H7 (cell line): Measurements from ENCODE around the gene KIF3B. TPM values are rescaled to one million over a fixed set of nuclear protein-coding genes. Genes with fewer than 3 reads are reported as not detected.

Source experiments
- DNase-seq: peaks from one replicate; pipeline ENCODE4 v3.0.0; 2012
- H3K27me3 ChIP-seq: 2 replicates; pipeline ENCODE4 v1.6.0; 2011; ENCODE audit warnings: mild to moderate bottlenecking, low read length; ENCODE audit not compliant: control insufficient read depth, insufficient read depth
- H3K36me3 ChIP-seq: replicated peaks from 2 replicates; pipeline ENCODE4 v1.5.1; 2011; ENCODE audit warnings: low read length; ENCODE audit not compliant: control insufficient read depth, insufficient read depth
- H3K4me3 ChIP-seq: 2 replicates; pipeline ENCODE4 v1.5.1; 2011; ENCODE audit warnings: low read depth, mild to moderate bottlenecking, control low read depth, low read length, moderate library complexity; ENCODE audit not compliant: insufficient read depth
- total RNA-seq: library from RNA; depleted of rRNA; stranded (reverse); fragments of >200 nt; shearing (Covaris generic); gene quantifications from 2 replicates; pipeline ENCODE4 v1.2.3, GENCODE V29; 2014

Gene KIF3B
- total RNA-seq, 1 experiment from 2014 or later = 9.5 TPM

DNA sequence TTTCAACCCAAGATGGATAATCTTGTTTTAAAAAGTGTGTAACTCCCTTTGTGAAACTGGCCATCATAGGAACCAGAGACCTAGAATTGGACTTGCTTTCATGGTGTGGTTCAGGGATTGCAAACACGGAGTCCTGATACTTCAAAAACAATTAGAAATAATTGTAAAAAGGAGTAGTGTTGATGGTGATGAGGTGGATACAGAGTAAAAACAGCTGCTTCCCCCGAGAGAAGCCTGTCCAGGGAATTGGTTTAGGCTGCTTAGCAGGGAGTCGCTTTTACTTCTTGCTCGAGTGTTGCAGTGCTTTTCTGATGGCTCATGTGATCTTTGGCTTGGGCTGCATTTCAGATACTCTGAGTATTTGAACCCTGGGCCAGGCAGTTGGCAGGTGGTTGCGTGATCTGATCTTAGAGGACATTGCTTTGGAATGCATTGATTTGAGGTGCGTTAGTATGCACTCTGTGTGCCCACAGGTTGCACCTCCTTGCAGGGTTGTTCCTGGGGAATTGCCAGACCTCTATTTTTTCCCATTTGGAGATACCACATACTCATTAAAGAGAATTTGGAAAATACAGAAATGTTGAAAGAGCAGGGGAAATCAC lies 19.5 kb downstream of the KIF3B start:
- DNase-seq = no peak
- no peaks in the 10 kb centered on the region for H3K27me3 ChIP-seq
- no peak overlapping the region for H3K4me3 ChIP-seq

GRCh38 chr20:32297439-32297838 lies 20.0 kb downstream of the KIF3B start:
- Histone ChIP-seq H3K4me3 (no peak overlapping the region), H3K27me3 (no peaks in the 10 kb centered on the region), H3K36me3 (no peaks in the 10 kb centered on the region)
- DNase-seq = no peak

More for the DNA sequence above, 19.5 kb downstream of the KIF3B start:
- H3K36me3 ChIP-seq = no peaks in the 10 kb centered on the region

- H3K4me3 ChIP-seq = no peak overlapping the region
- no peaks in the 10 kb centered on the region for H3K36me3 ChIP-seq
- DNase-seq = no peak
- H3K27me3 ChIP-seq = no peaks in the 10 kb centered on the region
Observed at GRCh38 chr20:32300647-32301046, 23.2 kb downstream of the KIF3B start.

DNA sequence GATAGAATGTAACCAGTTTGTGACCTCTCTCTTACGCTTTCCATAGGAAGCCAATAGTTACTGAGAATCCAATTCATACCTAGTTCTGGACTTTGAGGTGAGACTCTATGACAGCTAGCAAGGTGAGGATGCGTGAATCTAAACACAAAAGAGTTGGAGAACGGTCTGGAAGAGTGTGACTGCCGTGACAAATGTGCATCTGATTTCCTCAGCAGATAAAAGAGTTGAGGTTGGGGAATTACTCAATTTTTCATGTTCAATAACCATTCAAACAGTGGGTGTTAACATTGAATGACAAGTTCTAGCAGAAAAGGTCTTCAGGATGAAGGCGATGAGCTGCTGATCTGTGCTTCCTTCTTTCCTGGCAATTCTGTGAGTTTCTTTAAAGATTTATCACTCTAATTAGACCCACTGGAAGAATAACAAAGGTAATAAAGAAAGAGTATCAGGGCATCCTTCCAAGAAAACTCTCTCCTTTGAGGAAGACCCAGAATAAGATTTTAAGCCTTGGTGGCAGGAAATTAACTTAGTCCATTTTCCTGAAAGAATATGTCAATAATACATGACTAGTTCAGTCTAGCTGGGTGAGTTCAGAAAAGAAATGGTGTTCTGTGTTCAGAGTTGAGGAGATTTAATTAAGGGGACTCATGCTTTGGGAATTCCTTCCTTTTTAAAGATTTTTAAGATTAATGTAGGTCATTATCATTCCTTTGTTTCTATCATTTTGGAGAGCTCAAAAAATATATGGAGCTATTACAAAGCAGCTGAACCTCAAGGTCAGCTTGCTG lies 24.5 kb downstream of the KIF3B start:
- DNase-seq = no peak
- no peaks in the 10 kb centered on the region for H3K27me3 ChIP-seq
- H3K36me3 ChIP-seq = no peaks in the 10 kb centered on the region
- H3K4me3 ChIP-seq = no peak overlapping the region

- DNase-seq = no peak
- Histone ChIP-seq H3K36me3 (no peaks in the 10 kb centered on the region), H3K4me3 (no peak overlapping the region), H3K27me3 (no peaks in the 10 kb centered on the region)
Observed at GRCh38 chr20:32302507-32302872, 25.0 kb downstream of the KIF3B start.

DNA sequence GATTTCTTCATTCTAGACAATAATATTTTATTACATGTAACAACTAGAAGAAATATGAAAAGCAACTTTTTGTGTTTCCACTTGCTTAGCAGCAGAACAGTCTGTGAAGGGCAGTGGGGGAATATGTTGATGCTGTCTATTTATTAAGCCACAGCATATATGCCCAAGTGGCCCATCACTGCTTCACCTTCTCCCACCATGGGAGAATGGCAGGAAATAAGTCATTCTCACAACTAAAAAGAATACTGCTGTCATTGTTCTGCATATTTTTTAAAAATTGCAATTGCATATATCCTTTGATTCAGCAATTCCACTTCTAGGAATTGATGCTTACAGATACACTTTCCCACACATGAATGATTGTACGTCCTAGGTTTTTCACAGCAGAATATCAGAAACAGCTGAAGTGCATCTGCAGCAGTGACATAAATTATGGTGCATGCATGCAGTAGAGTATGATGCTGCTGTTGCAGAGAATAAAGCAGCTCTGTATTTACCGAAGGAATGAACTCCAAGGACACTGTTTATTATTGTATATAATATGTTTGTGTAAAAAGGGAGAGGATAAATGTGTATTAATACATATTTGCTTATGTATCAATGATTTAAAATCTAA lies 26.8 kb downstream of the KIF3B start:
- H3K27me3 ChIP-seq = no peaks in the 10 kb centered on the region
- H3K36me3 ChIP-seq = no peaks in the 10 kb centered on the region

DNA sequence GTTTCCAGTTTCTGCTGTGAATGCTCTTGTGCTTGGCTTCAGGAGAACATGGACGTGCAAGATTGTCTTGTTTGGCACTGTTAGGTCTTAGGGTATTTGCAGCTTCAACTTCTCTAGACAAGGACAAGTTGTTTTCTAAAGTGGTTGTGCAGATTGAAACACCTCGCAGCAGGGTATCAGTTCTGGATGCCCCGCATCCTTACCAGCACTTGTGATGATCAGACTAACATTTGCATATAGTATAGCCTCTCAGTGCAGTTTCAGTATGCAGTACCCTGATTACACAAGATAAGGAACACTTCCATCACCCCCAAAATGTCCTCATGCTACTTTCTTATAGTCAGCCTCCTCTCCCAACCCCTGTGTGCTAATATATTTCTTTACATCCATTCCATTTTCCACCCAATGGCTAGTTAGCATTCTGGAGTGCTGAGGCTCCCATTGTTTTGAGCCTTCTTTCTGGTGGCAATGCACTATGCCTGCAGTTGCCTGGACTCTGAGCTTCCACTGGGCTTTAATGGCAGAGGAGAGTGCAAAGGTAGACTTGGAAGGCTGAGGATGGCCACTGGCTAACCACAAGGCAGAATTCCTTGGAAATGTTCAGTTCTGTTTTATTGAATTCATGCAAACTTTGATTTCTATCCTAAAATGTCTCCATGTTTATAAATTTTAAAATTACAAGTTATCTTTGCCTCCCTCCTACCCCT lies 35.4 kb downstream of the KIF3B start:
- H3K27me3 ChIP-seq = no peaks in the 10 kb centered on the region
- no peak overlapping the region for H3K4me3 ChIP-seq
- H3K36me3 ChIP-seq = peaks cover 7% of the 10 kb centered on the region
- no peak for DNase-seq

More for the DNA sequence above, 26.8 kb downstream of the KIF3B start:
- no peak overlapping the region for H3K4me3 ChIP-seq
- no peak for DNase-seq

DNA sequence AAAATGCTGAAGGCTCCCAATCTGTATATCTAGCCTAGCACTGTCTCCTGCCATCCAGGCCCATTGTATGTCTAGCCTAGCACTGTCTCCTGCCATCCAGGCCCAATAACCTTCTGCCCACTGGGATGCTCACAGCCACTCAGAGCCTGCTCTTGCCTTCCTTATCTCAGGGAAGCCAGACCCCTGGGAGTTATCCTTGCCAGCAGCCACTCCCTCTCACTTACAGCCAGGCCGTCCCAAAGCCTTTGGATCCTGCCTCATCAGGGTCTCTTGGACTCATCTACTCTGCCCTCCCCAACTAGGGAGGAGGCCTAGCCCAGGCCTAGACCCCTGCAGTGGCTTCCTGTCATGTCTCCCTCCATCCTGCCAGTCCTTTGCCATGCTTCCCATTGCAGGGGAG lies 37.3 kb downstream of the KIF3B start:
- Histone ChIP-seq H3K4me3 (no peak overlapping the region), H3K36me3 (peaks cover 7% of the 10 kb centered on the region), H3K27me3 (no peaks in the 10 kb centered on the region)
- DNase-seq = no peak

DNA sequence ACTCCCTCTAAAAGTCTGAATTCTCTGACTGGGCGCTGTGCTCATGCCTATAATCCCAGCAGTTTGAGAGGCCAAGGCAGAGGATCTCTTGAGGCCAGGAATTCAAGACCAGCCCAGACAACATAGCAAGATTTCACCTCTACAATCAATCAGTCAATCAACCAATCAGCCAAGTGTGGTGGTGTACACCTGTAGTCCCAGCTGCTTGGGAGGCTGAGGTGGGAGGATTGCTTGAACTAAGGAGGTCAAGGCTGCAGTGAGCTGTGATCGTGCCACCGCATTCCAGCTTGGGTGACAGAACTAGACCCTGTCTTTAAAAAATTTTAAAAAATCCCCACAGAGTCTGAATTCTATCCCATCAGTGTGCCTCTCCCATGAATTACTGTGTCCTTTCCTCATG lies 37.9 kb downstream of the KIF3B start:
- no peak overlapping the region for H3K4me3 ChIP-seq
- peaks cover 7% of the 10 kb centered on the region for H3K36me3 ChIP-seq
- no peak for DNase-seq
- H3K27me3 ChIP-seq = no peaks in the 10 kb centered on the region

DNA sequence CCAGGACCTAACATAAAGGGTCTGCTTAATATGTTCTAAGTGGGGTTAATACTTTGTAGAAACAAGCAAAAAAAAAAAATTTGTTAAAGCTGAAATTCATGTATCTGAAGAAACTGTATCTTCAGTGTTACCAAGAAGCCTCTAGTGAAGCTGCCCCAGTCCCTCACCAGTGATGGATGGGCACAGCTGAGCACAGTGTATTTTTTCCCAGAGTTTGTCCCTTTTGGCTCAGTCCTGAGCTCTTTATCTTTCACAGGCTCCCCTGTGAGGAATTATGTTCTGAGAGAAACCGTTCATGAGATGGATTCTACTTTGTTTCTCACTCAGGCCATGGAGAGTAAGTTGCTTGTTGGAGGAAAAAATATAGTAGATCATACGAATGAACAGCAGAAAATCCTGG lies 38.4 kb downstream of the KIF3B start:
- no peaks in the 10 kb centered on the region for H3K27me3 ChIP-seq

GRCh38 chr20:32316667-32317066 lies 39.2 kb downstream of the KIF3B start:
- Histone ChIP-seq H3K27me3 (no peaks in the 10 kb centered on the region), H3K36me3 (peaks cover 7% of the 10 kb centered on the region), H3K4me3 (no peak overlapping the region)
- no peak for DNase-seq

More for the DNA sequence above, 38.4 kb downstream of the KIF3B start:
- no peak for DNase-seq
- peaks cover 7% of the 10 kb centered on the region for H3K36me3 ChIP-seq
- no peak overlapping the region for H3K4me3 ChIP-seq

GRCh38 chr20:32319100-32319499 lies 41.6 kb downstream of the KIF3B start:
- H3K27me3 ChIP-seq = no peaks in the 10 kb centered on the region
- H3K4me3 ChIP-seq = no peak overlapping the region
- no peak for DNase-seq
- H3K36me3 ChIP-seq = peaks cover 7% of the 10 kb centered on the region

DNA sequence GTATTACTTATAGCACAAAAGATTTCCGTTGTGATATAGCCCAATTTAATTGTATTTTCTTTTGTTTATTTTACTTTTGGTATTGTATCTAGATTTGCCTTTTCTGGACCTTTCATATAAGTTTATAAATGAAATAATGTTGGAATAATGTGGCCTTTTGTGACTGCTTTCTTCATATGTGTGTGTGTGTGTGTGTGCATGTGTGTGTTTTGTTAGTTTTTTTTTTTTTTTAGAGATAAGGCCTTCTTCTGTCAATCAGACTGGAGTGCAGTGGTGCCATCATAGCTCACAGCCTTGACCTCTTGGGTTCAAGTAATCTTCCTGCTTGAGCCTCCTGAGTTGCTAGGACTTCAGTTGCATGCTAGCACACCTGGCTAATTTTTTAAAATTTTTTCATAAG lies 42.9 kb downstream of the KIF3B start:
- Histone ChIP-seq H3K27me3 (no peaks in the 10 kb centered on the region), H3K36me3 (peaks cover 7% of the 10 kb centered on the region), H3K4me3 (no peak overlapping the region)
- no peak for DNase-seq

- Histone ChIP-seq H3K27me3 (no peaks in the 10 kb centered on the region), H3K4me3 (no peak overlapping the region), H3K36me3 (peaks cover 4% of the 10 kb centered on the region; the same call in 1 of the 2 replicates)
- no peak for DNase-seq
Observed at GRCh38 chr20:32321390-32321789, 43.9 kb downstream of the KIF3B start.
